Skeletal muscle satellite cell (primary cell): ENCODE measurements around the gene ARL2BP.

ENCODE experiments used
- H3K27me3 ChIP-seq: 2 replicates; pipeline ENCODE4 v1.7.0; 2013; ENCODE audit warnings: low read length; ENCODE audit not compliant: control insufficient read depth, insufficient read depth
- H3K36me3 ChIP-seq: 2 replicates; pipeline ENCODE4 v1.7.0; 2013; ENCODE audit warnings: mild to moderate bottlenecking, control low read depth, low read length; ENCODE audit not compliant: insufficient read depth
- H3K4me1 ChIP-seq: 2 replicates; pipeline ENCODE4 v1.7.0; 2013; ENCODE audit warnings: low read length; ENCODE audit not compliant: control insufficient read depth, insufficient read depth
- H3K4me2 ChIP-seq: 2 replicates; pipeline ENCODE4 v1.7.0; 2013; ENCODE audit warnings: mild to moderate bottlenecking, low read length
- H3K4me3 ChIP-seq: 2 replicates; pipeline ENCODE4 v1.7.0; 2013; ENCODE audit warnings: low read length
- H3K9ac ChIP-seq: 2 replicates; pipeline ENCODE4 v1.7.0; 2013; ENCODE audit warnings: mild to moderate bottlenecking, low read depth, low read length, moderate library complexity
- H3K9me3 ChIP-seq: replicated peaks from 2 replicates; pipeline ENCODE4 v1.7.0; 2013; ENCODE audit warnings: mild to moderate bottlenecking, control low read depth, low read length

Gene ARL2BP

DNA sequence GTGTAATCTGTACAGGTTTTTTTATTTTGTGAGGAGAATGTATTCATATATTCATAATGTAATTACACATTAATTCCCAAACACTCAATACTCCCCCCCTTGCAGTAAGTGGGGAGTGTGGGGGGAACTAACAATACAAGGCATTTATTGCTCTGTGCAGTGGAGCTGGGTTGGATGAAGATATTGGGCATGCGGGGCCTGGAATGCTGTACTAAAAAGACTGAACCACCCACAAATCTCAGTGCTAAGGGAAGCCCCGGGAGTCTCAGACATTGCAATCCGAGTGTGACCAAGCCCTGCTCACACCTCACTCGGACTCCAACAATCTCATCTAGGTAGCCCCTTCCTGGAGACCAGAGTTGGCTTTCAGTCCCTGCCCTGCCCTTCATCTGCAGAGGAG, 33.4 kb downstream of the ARL2BP start:
- Histone ChIP-seq H3K36me3 (no peaks in the 10 kb centered on the region), H3K4me1 (peaks cover 10% of the 10 kb centered on the region), H3K9ac (no peak overlapping the region), H3K27me3 (peaks cover 34% of the 10 kb centered on the region), H3K4me3 (no peak overlapping the region), H3K4me2 (no peak overlapping the region), H3K9me3 (no peaks in the 10 kb centered on the region)

DNA sequence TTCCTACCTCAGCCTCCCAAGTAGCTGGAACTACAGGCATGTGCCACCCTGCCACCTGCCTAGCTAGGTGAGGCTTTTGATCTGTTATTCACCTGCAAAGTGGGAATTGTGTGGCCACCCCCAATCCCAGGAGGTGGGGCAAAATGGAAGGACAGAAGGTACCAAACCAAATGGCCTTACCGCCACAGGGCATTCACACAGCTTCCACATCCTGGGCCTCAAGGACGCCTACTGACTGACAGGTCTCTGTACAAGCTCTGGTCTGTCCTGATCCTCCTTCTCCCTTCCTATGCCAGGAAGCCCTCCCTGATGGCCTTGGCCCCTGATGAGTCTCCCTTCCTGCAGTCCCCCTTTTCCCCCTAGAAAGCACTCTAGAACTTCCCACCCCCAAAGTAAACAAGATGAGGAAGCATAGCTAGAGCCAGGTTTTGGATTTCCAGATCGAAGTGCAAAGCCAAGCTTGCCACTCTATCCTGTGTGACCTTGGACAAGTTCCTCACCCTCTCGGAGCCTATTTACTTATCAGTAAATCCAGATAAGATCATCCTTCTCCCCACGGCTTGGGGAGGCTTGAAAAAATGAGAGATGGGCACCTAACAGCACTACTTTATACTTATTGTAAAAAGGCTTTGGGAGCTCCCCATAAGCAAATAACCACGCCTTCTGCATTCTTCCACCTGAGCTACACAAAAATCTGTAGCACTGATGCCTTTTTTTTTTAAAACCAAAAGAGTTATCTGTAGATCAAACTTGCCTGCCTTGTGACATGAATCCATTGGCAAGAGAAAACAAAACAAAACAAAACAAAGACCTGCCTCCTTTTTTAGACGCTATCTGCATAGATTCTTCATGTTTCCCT, 35.0 kb downstream of the ARL2BP start:
- Histone ChIP-seq H3K4me3 (no peak overlapping the region), H3K27me3 (peaks cover 49% of the 10 kb centered on the region), H3K9me3 (no peaks in the 10 kb centered on the region), H3K9ac (no peak overlapping the region), H3K4me1 (peaks cover 22% of the 10 kb centered on the region), H3K36me3 (no peaks in the 10 kb centered on the region), H3K4me2 (no peak overlapping the region)

DNA sequence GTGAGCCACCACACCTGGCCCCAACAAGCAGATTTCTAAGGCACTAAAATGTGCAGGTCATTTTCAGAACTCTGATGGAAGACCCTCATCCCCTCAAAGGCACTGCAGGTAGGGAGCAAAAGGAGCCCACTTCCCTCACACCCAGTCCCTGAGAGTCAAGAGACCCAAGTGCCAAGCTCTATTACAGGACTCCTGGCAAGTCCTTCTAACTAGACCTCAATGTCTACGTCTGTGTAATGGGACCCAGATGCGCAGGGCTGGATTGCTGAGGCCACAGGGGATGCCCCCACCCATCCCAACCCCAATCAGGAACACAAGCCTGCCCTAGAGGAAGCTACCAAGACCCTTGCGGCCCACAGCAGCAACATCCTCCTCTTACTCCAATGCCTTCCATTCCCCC, 36.7 kb downstream of the ARL2BP start:
- Histone ChIP-seq H3K9me3 (no peaks in the 10 kb centered on the region), H3K27me3 (peaks cover 53% of the 10 kb centered on the region), H3K36me3 (no peaks in the 10 kb centered on the region), H3K4me2 (no peak overlapping the region), H3K9ac (no peak overlapping the region), H3K4me1 (peaks cover 19% of the 10 kb centered on the region), H3K4me3 (no peak overlapping the region)

DNA sequence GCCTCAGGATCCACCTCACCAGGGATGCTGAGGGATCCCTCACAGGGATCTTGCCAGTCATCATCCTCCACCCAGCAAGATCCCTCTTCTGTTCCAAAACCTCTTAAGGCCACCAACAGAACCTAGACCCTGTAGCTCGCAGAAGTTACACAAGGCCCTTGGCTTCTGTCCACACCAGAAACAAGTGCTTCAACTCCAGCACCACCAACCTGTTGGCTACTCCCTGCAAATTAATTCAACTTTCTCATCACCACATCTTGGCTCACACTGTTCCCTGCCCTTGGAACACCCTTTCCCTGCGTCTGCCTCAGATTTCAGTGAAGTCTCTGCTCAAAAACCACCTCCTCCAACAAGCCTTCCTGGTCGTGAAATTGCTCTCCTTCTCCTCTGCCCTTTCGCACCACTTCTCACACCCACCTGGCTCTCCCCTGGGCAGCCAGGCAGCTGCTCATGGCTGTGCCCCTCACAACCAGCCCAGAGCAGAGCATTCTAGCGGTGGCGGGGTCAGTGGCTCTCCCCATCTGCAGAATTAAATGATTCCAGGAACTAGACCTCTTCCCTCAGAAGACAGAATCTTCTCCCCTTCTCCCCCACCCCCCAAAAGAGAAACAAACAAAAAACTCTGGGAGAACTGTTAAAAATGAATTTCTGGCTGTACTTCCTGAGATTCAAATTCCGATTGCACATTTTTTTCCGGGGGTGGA, 37.6 kb downstream of the ARL2BP start:
- Histone ChIP-seq H3K4me3 (no peak overlapping the region), H3K27me3 (peaks cover 53% of the 10 kb centered on the region), H3K36me3 (no peaks in the 10 kb centered on the region), H3K4me2 (no peak overlapping the region), H3K4me1 (peaks cover 17% of the 10 kb centered on the region), H3K9ac (no peak overlapping the region), H3K9me3 (no peaks in the 10 kb centered on the region)

DNA sequence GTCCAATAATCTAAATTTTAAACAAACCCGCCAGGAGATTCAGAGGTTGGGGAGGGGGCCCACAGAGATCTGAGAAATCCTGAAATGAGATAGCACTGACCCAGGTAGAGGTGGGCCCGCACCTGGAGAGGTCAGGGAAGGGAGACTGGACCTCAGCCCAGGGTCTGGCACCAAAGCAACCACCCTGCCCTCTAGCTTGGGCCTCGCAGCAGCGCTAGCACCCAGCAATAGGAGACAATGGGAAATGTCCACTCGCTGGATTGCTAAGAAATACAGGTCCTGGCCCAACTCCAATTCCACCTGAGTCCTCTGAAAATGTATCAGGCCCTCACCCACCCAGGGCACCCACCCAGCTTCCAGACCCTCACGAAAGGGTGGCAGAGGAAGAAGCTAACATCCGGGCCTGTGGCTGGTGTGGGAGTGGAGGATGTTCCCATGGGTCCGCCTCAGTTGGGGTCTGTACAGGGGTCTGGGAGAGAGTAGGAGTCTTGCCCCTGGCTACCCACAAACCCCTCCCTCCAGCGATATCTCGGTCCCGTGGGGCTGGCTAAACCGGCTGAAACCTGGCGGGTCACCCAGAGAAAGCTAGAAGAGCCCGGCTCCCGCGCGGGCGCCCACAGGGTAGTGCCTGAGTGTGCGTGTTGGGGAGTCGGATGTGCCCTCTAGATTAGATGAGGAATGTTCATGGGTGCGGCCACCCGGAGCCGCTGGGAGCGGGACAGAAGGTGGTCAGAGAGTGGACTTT, 38.3 kb downstream of the ARL2BP start:
- Histone ChIP-seq H3K9me3 (no peaks in the 10 kb centered on the region), H3K36me3 (no peaks in the 10 kb centered on the region), H3K9ac (no peak overlapping the region), H3K4me3 (no peak overlapping the region), H3K4me2 (no peak overlapping the region), H3K27me3 (peaks cover 53% of the 10 kb centered on the region), H3K4me1 (peaks cover 13% of the 10 kb centered on the region)

DNA sequence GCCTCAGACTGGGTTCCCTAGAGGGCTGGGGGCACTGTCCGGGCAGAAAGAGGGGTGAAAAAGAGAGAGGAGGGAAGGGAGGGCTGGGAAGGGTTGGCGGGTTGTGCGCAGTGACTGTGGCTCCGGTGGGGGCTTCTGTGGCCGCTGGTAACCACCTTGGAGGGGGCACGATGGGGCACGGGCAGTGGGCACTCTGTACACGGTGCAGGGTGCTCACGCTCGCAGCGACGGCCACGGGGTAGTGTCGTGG, 38.8 kb downstream of the ARL2BP start:
- no peaks in the 10 kb centered on the region for H3K36me3 ChIP-seq
- no peaks in the 10 kb centered on the region for H3K9me3 ChIP-seq
- no peak overlapping the region for H3K9ac ChIP-seq
- H3K27me3 ChIP-seq: peaks cover 51% of the 10 kb centered on the region
- peaks cover 13% of the 10 kb centered on the region for H3K4me1 ChIP-seq
- no peak overlapping the region for H3K4me3 ChIP-seq
- peak overlapping the region; percentile 84 for H3K4me2 ChIP-seq

DNA sequence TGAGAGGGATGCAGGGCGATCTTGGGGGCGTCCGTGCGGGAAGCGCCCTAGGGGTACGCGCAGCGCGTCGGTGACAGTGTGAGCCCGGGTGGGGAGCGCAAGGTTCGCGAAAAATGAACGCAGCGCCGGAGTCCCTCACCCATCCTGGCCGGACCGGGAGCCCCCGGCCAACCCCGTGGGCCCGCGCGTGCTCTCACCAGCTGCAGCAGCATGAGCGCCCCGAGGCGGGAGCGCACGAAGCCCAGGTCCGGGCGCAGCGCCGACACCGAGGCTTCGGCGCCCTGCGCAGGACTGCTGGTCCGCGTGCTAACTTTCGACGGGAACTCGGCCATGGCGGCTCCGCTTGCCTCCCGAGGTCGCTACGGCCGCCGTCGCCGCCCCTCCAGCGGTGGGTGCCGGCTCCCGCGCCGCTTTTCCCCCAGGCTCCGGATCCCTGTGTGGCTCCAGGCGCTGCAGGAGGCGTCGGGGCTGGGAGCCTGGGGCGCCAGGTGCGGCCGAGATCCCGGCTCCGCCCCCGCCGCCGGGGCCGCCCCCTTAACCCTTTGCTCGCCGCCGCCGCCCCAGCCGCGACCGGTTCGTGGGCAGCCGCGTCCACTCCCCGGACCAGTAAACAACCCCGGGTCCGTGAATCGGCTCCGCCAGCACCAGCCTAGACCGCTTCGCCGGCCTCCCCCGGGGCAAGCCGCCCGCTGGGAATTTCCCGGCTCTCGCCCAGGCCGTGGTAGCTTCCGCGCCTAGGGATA, 39.3 kb downstream of the ARL2BP start, which contains the start of gene PLLP:
Gene PLLP, minus strand, starts transcription at position 464 of the 743 bp plus-strand sequence. Its CDS starts 132 bp downstream, at position 332.
- Histone ChIP-seq H3K27me3 (peaks cover 46% of the 10 kb centered on the region), H3K9me3 (no peaks in the 10 kb centered on the region), H3K4me3 (peak within 1 kb of the TSS; percentile 65), H3K4me1 (peaks cover 13% of the 10 kb centered on the region), H3K9ac (peak within 1 kb of the TSS; percentile 21), H3K36me3 (no peaks in the 10 kb centered on the region), H3K4me2 (peak within 1 kb of the TSS; percentile 84)

DNA sequence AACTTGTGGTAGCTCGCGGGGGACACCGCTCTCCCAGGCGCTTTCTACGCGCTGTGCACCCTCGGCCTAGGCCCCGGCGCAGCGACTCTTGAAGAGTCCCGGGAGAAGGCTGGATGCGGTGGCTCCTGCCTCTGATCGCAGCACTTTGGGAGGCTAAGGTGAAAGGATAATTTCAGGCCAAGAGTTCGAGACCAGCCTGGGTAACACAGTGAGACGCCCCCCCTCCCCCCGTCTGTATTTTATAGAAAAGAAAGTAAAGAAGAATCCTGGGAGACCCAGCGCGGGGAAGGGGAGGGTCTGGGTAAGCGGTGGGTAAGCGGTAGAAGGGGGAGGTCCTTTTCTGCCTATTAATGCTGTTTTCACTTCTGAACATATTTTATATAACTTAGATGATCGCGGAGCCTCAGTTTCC, 39.9 kb downstream of the ARL2BP start:
- peaks cover 43% of the 10 kb centered on the region for H3K27me3 ChIP-seq
- H3K9me3 ChIP-seq: no peaks in the 10 kb centered on the region
- H3K9ac ChIP-seq: peak overlapping the region; percentile 21
- peak overlapping the region; percentile 65 for H3K4me3 ChIP-seq
- H3K4me2 ChIP-seq: peak overlapping the region; percentile 84
- peaks cover 15% of the 10 kb centered on the region for H3K4me1 ChIP-seq
- H3K36me3 ChIP-seq: no peaks in the 10 kb centered on the region

DNA sequence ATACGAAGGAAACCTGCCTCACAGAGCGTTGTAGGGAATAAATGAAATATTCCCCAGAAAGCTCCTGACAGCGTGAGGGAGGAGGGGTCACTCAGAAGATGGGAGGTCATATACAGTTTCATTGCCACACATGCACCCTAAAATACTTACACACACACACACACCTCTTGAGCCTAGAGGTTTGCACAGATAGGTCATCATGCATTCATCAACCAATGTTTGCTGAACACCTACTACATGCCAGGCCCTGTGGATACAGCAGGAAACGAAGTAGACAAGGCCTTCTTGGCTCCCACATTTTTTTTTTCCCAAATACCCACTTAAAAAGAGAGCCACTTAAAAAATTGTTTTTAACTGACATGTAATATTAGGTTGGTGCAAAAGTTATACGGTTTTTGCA, 40.3 kb downstream of the ARL2BP start:
- Histone ChIP-seq H3K4me2 (no peak overlapping the region), H3K4me3 (no peak overlapping the region), H3K27me3 (peaks cover 38% of the 10 kb centered on the region), H3K9me3 (no peaks in the 10 kb centered on the region), H3K36me3 (no peaks in the 10 kb centered on the region), H3K4me1 (peaks cover 17% of the 10 kb centered on the region), H3K9ac (no peak overlapping the region)

DNA sequence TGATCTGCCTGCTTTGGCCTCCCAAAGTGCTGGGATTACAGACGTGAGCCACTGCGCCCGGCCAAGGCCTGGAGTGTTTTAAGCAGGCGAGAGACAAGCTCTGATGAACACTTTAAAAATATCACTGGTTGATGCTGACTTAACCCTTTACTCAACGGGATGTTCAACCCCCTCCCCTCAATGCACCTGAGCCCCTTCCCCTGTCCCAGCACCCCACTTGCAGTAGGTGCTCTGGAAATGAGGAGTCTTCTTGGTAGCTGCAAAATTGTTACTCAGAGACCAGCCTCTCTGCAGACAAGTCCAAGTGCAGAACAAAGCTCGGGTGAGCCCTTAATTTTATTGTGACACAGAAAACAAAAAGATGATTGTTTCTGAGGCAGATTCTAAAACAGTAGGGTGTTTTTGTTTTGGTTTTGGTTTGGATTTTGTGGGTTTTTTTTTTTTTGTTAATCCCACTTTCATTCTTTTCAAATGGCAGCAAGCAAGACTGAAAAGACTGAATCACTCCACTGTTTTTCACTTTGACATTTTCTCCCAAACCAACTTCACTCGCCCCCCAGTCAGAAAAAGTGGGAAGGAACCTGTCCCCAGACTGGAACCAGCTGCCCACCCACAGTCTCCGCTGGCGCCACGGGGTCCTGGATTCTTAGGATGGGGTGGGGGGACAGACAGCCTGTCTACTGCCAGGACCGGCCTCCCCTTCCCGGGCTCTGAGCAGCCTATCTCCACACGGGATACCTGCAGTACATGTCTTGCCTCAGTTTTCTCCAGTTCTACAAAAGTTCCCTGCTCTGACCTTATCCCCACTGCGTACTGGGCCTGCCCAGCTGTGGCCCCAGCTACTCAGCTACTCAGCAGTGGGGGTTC, 44.6 kb downstream of the ARL2BP start:
- H3K4me3 ChIP-seq: no peak overlapping the region

More for the DNA sequence above, 44.6 kb downstream of the ARL2BP start:
- no peaks in the 10 kb centered on the region for H3K36me3 ChIP-seq
- no peak overlapping the region for H3K4me2 ChIP-seq
- H3K27me3 ChIP-seq: peaks cover 8% of the 10 kb centered on the region
- H3K9ac ChIP-seq: no peak overlapping the region
- no peaks in the 10 kb centered on the region for H3K9me3 ChIP-seq
- H3K4me1 ChIP-seq: peaks cover 9% of the 10 kb centered on the region
